Vagina (tissue), 2 donors: Measurements from ENCODE around the gene APOC4. TPM values are rescaled to one million over a fixed set of nuclear protein-coding genes. Genes with fewer than 3 reads are reported as not detected.
"Not testable (repeated sequence)": the region's sequence is repeated elsewhere in the genome, so short reads cannot be mapped to it uniquely, and the experiment has no call there.

ENCODE experiments used
- DNase-seq, 2 donors: peaks; one replicate each; pipeline ENCODE4 v3.0.0-alpha.2; 2017; ENCODE audit errors: extremely low spot score in 2 of 2
- H3K27ac ChIP-seq: fragments of 200-600 bp; sonication (generic); one replicate; pipeline ENCODE4 v1.5.1; 2019
- H3K27me3 ChIP-seq: fragments of 200-600 bp; sonication (generic); one replicate; pipeline ENCODE4 v1.5.1; 2019
- H3K36me3 ChIP-seq, 2 donors: fragments of 200-600 bp; sonication (generic); one replicate each; pipeline ENCODE4 v1.5.1; 2017 to 2019
- H3K4me1 ChIP-seq: fragments of 200-600 bp; sonication (generic); one replicate; pipeline ENCODE4 v1.5.1; 2019
- H3K4me3 ChIP-seq, 2 donors: fragments of 200-600 bp; sonication (generic); 1 replicate in 1 of 2; 2 replicates in 1 of 2; pipeline ENCODE4 v1.5.1; 2016 to 2019
- H3K9me3 ChIP-seq: fragments of 200-600 bp; sonication (generic); one replicate; pipeline ENCODE4 v1.5.1; 2019
- CTCF ChIP-seq, 3 experiments: fragments of 450-650 bp in 2 of 3; fragments of 200-600 bp in 1 of 3; sonication (generic) in 1 of 3; IDR thresholded peaks; one replicate each; pipeline ENCODE4 v1.5.1; 2017 to 2019; ENCODE audit warnings: antibody characterized with exemption in 3 of 3, mild to moderate bottlenecking in 2 of 3, moderate library complexity in 2 of 3
- POLR2A ChIP-seq, 2 donors: fragments of 450-650 bp; IDR thresholded peaks; one replicate each; pipeline ENCODE4 v1.6.1; 2017; ENCODE audit warnings: antibody characterized with exemption in 2 of 2, mild to moderate bottlenecking in 2 of 2, moderate library complexity in 2 of 2
- POLR2AphosphoS5 ChIP-seq, 2 donors: sonication (generic); formaldehyde crosslinking; IDR thresholded peaks; one replicate each; pipeline ENCODE4 v1.9.0; 2017; ENCODE audit warnings: antibody characterized with exemption in 2 of 2, mild to moderate bottlenecking in 2 of 2, low read depth in 1 of 2; ENCODE audit not compliant: insufficient read depth in 1 of 2
- intact Hi-C: fragments of 100-400 bp; cut with DNase I; formaldehyde crosslinking; loops from one replicate; pipeline ENCODE4 v1.15.1; 2023
- total RNA-seq: library from RNA; depleted of rRNA; stranded (reverse); fragments of >200 nt; gene quantifications from one replicate; pipeline ENCODE4 v1.2.3, GENCODE V29; 2016

Gene APOC4
- total RNA-seq, 1 donor from 2014 or later: not detected

- no peaks in the 10 kb centered on the region for H3K9me3 ChIP-seq
- H3K4me3 ChIP-seq: no peak overlapping the region
- H3K27me3 ChIP-seq: no peaks in the 10 kb centered on the region
- peaks cover 42% of the 10 kb centered on the region for H3K4me1 ChIP-seq
- TF ChIP-seq POLR2AphosphoS5 (IDR thresholded peaks at IDR 0.05; ENCODE audit: insufficient read depth in 1 of 2, low read depth in 1 of 2) (no peak), CTCF (IDR thresholded peaks at IDR 0.05) (no peak), POLR2A (IDR thresholded peaks at IDR 0.05) (no peak)
- intact Hi-C loops: no loop called here
- no peak for DNase-seq
- H3K36me3 ChIP-seq: no peaks in the 10 kb centered on the region
- no peak overlapping the region for H3K27ac ChIP-seq
Observed at GRCh38 chr19:44908836-44909261, 33.2 kb upstream of the APOC4 start.

GRCh38 chr19:44909775-44910174 is 32.3 kb upstream of the APOC4 start:
- no peaks in the 10 kb centered on the region for H3K9me3 ChIP-seq
- no peak overlapping the region for H3K4me3 ChIP-seq
- peaks cover 43% of the 10 kb centered on the region for H3K4me1 ChIP-seq
- H3K27me3 ChIP-seq: no peaks in the 10 kb centered on the region
- TF ChIP-seq POLR2A (IDR thresholded peaks at IDR 0.05): no peak
- TF ChIP-seq CTCF (IDR thresholded peaks at IDR 0.05): no peak
- TF ChIP-seq POLR2AphosphoS5 (IDR thresholded peaks at IDR 0.05; ENCODE audit: insufficient read depth in 1 of 2, low read depth in 1 of 2): no peak
- H3K27ac ChIP-seq: peak overlapping the region; percentile 9
- intact Hi-C loops: no loop called here
- no peak for DNase-seq
- no peaks in the 10 kb centered on the region for H3K36me3 ChIP-seq

- DNase-seq, intact Hi-C loops, H3K27me3 ChIP-seq, H3K4me3 ChIP-seq, H3K36me3 ChIP-seq, H3K9me3 ChIP-seq: not testable (repeated sequence)
- H3K4me1 ChIP-seq: peaks cover 28% of the 10 kb centered on the region
- H3K27ac ChIP-seq: peak overlapping the region; percentile 44
Observed at GRCh38 chr19:44911896-44912295, 30.1 kb upstream of the APOC4 start.

- Histone ChIP-seq H3K27ac (peak overlapping the region; percentile 36), H3K4me1 (peaks cover 28% of the 10 kb centered on the region), H3K4me3 (no peak overlapping the region), H3K27me3 (no peaks in the 10 kb centered on the region), H3K9me3 (no peaks in the 10 kb centered on the region), H3K36me3 (no peaks in the 10 kb centered on the region)
- intact Hi-C loops: no loop called here
- TF ChIP-seq CTCF (IDR thresholded peaks at IDR 0.05) (no peak), POLR2AphosphoS5 (IDR thresholded peaks at IDR 0.05; ENCODE audit: insufficient read depth in 1 of 2, low read depth in 1 of 2) (peak in 1 of 2 donors; percentile 25), POLR2A (IDR thresholded peaks at IDR 0.05) (no peak)
- no peak for DNase-seq
Observed at GRCh38 chr19:44912854-44913253, 29.2 kb upstream of the APOC4 start.

GRCh38 chr19:44913512-44914432 is 28.3 kb upstream of the APOC4 start:
- H3K36me3 ChIP-seq, intact Hi-C loops, H3K27me3 ChIP-seq, DNase-seq, H3K4me3 ChIP-seq, H3K9me3 ChIP-seq: not testable (repeated sequence)
- peaks cover 28% of the 10 kb centered on the region for H3K4me1 ChIP-seq
- H3K27ac ChIP-seq: peak overlapping the region; percentile 66
